HepG2 (cell line): ENCODE data around the gene STAT4. TPM values are rescaled to one million over a fixed set of nuclear protein-coding genes. Genes with fewer than 3 reads are reported as not detected.

Experiments used
- ARNT2 ChIP-seq: sonication (generic); formaldehyde crosslinking; IDR thresholded peaks from 2 replicates; pipeline ENCODE4 v1.8.0; 2022; ENCODE audit warnings: mild to moderate bottlenecking, low read depth, missing genetic modification reagents, moderate library complexity
- ATF1 ChIP-seq: IDR thresholded peaks from 2 replicates; pipeline ENCODE4 v1.6.1; 2016; ENCODE audit warnings: mild to moderate bottlenecking, control low read depth
- CTCF ChIP-seq: sonication (generic); formaldehyde crosslinking; IDR thresholded peaks from 2 replicates; pipeline ENCODE4 v1.5.0; 2020; ENCODE audit warnings: mild to moderate bottlenecking, missing genetic modification reagents, moderate library complexity
- FOXC1 ChIP-seq: sonication (generic); formaldehyde crosslinking; IDR thresholded peaks from 2 replicates; pipeline ENCODE4 v1.8.0; 2022; ENCODE audit warnings: mild to moderate bottlenecking, missing genetic modification reagents, borderline replicate concordance
- GTF3A ChIP-seq: sonication (generic); formaldehyde crosslinking; conservative IDR thresholded peaks from 2 replicates; pipeline ENCODE4 v1.4.0; 2020; ENCODE audit warnings: mild to moderate bottlenecking, missing genetic modification reagents
- HIC2 ChIP-seq: sonication (generic); formaldehyde crosslinking; IDR thresholded peaks from 2 replicates; pipeline ENCODE4 v1.9.0; 2022; ENCODE audit warnings: low read depth, missing genetic modification reagents
- JDP2 ChIP-seq: sonication (generic); formaldehyde crosslinking; IDR thresholded peaks from 2 replicates; pipeline ENCODE4 v1.8.1; 2022; ENCODE audit warnings: missing genetic modification reagents, borderline replicate concordance
- KAT8 ChIP-seq: IDR thresholded peaks from 2 replicates; pipeline ENCODE4 v1.6.1; 2016; ENCODE audit warnings: missing genetic modification reagents, missing compliant biosample characterization
- KLF12 ChIP-seq: sonication (generic); formaldehyde crosslinking; IDR thresholded peaks from 2 replicates; pipeline ENCODE4 v1.4.0; 2020; ENCODE audit warnings: missing genetic modification reagents, borderline replicate concordance
- KLF13 ChIP-seq: sonication (generic); formaldehyde crosslinking; IDR thresholded peaks from 2 replicates; pipeline ENCODE4 v1.4.0; 2020; ENCODE audit warnings: mild to moderate bottlenecking, missing genetic modification reagents
- MTERF4 ChIP-seq: sonication (generic); formaldehyde crosslinking; IDR thresholded peaks from 2 replicates; pipeline ENCODE4 v1.8.0; 2023; ENCODE audit warnings: mild to moderate bottlenecking, missing genetic modification reagents
- NCOA5 ChIP-seq: sonication (generic); formaldehyde crosslinking; IDR thresholded peaks from 2 replicates; pipeline ENCODE4 v1.4.0; 2020; ENCODE audit warnings: missing genetic modification reagents
- PHF21A ChIP-seq: sonication (generic); formaldehyde crosslinking; IDR thresholded peaks from 2 replicates; pipeline ENCODE4 v1.5.0; 2020; ENCODE audit warnings: mild to moderate bottlenecking, missing genetic modification reagents
- SATB2 ChIP-seq: sonication (generic); formaldehyde crosslinking; IDR thresholded peaks from 2 replicates; pipeline ENCODE4 v1.5.0; 2020; ENCODE audit warnings: missing genetic modification reagents
- SIN3B ChIP-seq: fragments of 150-350 bp; IDR thresholded peaks from 2 replicates; pipeline ENCODE4 v1.6.1; 2014; ENCODE audit warnings: low read length
- SRF ChIP-seq: IDR thresholded peaks from 2 replicates; pipeline ENCODE4 v1.6.1; 2011; ENCODE audit warnings: mild to moderate bottlenecking, low read depth, low read length, moderate library complexity
- SUZ12 ChIP-seq: fragments of 150-350 bp; IDR thresholded peaks from 2 replicates; pipeline ENCODE4 v1.6.1; 2014; ENCODE audit warnings: low read depth, low read length
- TRIM24 ChIP-seq: sonication (generic); formaldehyde crosslinking; IDR thresholded peaks from 2 replicates; pipeline ENCODE4 v1.8.0; 2022; ENCODE audit warnings: mild to moderate bottlenecking, missing genetic modification reagents
- ZFP62 ChIP-seq: sonication (generic); formaldehyde crosslinking; IDR thresholded peaks from 2 replicates; pipeline ENCODE4 v1.4.0; 2020; ENCODE audit warnings: missing genetic modification reagents
- ZNF10 ChIP-seq: sonication (generic); formaldehyde crosslinking; IDR thresholded peaks from 2 replicates; pipeline ENCODE4 v1.4.0; 2020; ENCODE audit warnings: mild to moderate bottlenecking, low read depth, missing genetic modification reagents, borderline replicate concordance
- ZNF18 ChIP-seq: sonication (generic); formaldehyde crosslinking; IDR thresholded peaks from 2 replicates; pipeline ENCODE4 v1.8.0; 2022; ENCODE audit warnings: mild to moderate bottlenecking, missing genetic modification reagents; ENCODE audit not compliant: insufficient replicate concordance
- ZNF335 ChIP-seq: sonication (generic); formaldehyde crosslinking; IDR thresholded peaks from 2 replicates; pipeline ENCODE4 v1.4.0; 2020; ENCODE audit warnings: missing genetic modification reagents
- ZNF543 ChIP-seq: sonication (generic); formaldehyde crosslinking; IDR thresholded peaks from 2 replicates; pipeline ENCODE4 v1.4.0; 2020; ENCODE audit warnings: mild to moderate bottlenecking, missing genetic modification reagents
- ZNF75D ChIP-seq: sonication (generic); formaldehyde crosslinking; IDR thresholded peaks from 2 replicates; pipeline ENCODE4 v1.8.1; 2023; ENCODE audit warnings: missing genetic modification reagents, mild to moderate bottlenecking, borderline replicate concordance
- ZNF775 ChIP-seq: sonication (generic); formaldehyde crosslinking; IDR thresholded peaks from 2 replicates; pipeline ENCODE4 v1.4.0; 2020; ENCODE audit warnings: missing genetic modification reagents, mild to moderate bottlenecking, moderate library complexity, borderline replicate concordance
- ZNF841 ChIP-seq: sonication (generic); formaldehyde crosslinking; IDR thresholded peaks from 2 replicates; pipeline ENCODE4 v1.8.1; 2023; ENCODE audit warnings: missing genetic modification reagents, borderline replicate concordance
- polyA plus RNA-seq, 8 experiments: library from polyadenylated mRNA; depleted of rRNA in 3 of 8; stranded (reverse) in 7 of 8; unstranded in 1 of 8; fragments of >200 nt; fragmentation: Illumina TruSeq in 4 of 8; extraction: Trizol in 4 of 8; gene quantifications; 2 replicates each; pipeline versions ENCODE4 v1.2.1 to v1.2.3, GENCODE V29; 2011 to 2016; ENCODE audit warnings: low read depth in 4 of 8, missing spikeins in 1 of 8, mixed read lengths in 1 of 8; ENCODE audit not compliant: insufficient read depth in 1 of 8
- total RNA-seq, 5 experiments: library from RNA; depleted of rRNA; stranded (reverse); fragments of >200 nt; fragmentation: Illumina TruSeq; extraction: Trizol; gene quantifications; 2 replicates each; pipeline ENCODE4 v1.2.3, GENCODE V29; 2016; ENCODE audit warnings: low read depth in 1 of 5

The STAT4 gene
- total and polyA plus RNA-seq, 2 of the 13 experiments (the other 11 are each of a cell fraction or from before 2014, with no cell fraction given) = 0.37 TPM; not detected in 1

GRCh38 chr2:191020221-191020741 is 130.5 kb downstream of the STAT4 start (continued):
- TF ChIP-seq MTERF4 (peak; percentile 99), CTCF (CRISPR knock-in tag) (peak; percentile 37; the same call in 1 of the 2 replicates), ZNF775 (CRISPR knock-in tag) (no peak; the same call in 1 of the 2 replicates), JDP2 (CRISPR knock-in tag) (peak; percentile 98), HIC2 (CRISPR knock-in tag) (peak; percentile 63; the same call in 1 of the 2 replicates), TRIM24 (peak; percentile 55; the same call in 1 of the 2 replicates), ZNF10 (CRISPR knock-in tag) (no peak), SATB2 (peak; percentile 96), KAT8 (CRISPR knock-in tag) (peak; percentile 100), ZFP62 (no peak), ZNF543 (CRISPR knock-in tag) (peak; percentile 89), FOXC1 (CRISPR knock-in tag) (peak; percentile 98), ZNF18 (CRISPR knock-in tag) (peak; percentile 95), ZNF841 (CRISPR knock-in tag) (peak; percentile 98), SUZ12 (no peak), ZNF335 (CRISPR knock-in tag) (peak; percentile 96), NCOA5 (CRISPR knock-in tag) (no peak), GTF3A (CRISPR knock-in tag) (peak; percentile 81; the same call in 1 of the 2 replicates), SRF (peak; percentile 61; the same call in 1 of the 2 replicates), ARNT2 (CRISPR knock-in tag) (peak; percentile 100), KLF13 (CRISPR knock-in tag) (peak; percentile 98; the same call in 1 of the 2 replicates), KLF12 (CRISPR knock-in tag) (peak; percentile 94; the same call in 1 of the 2 replicates), ZNF75D (CRISPR knock-in tag) (peak; percentile 22; the same call in 1 of the 2 replicates), PHF21A (CRISPR knock-in tag) (peak; percentile 98), SIN3B (peak; percentile 98), ATF1 (CRISPR knock-in tag) (peak; percentile 78; the same call in 1 of the 2 replicates)
